PFSK-1 (cell line): Measurements from ENCODE around the gene GEMIN7.

ENCODE experiments used
- FOXP2 ChIP-seq: optimal IDR thresholded peaks from 2 replicates; pipeline ENCODE3; 2011; ENCODE audit warnings: borderline replicate concordance, control low read depth, inconsistent platforms; ENCODE audit not compliant: insufficient read depth; ENCODE audit errors: extremely low read length, extremely low read depth
- POLR2AphosphoS5 ChIP-seq: IDR thresholded peaks from 2 replicates; pipeline ENCODE4 v1.6.1; 2012; ENCODE audit warnings: low read depth, mild to moderate bottlenecking, control low read depth, low read length, moderate library complexity
- SIN3A ChIP-seq: IDR thresholded peaks from 2 replicates; pipeline ENCODE4 v1.6.1; 2012; ENCODE audit warnings: mild to moderate bottlenecking, low read length, moderate library complexity, borderline replicate concordance; ENCODE audit not compliant: insufficient read depth
- TAF1 ChIP-seq: IDR thresholded peaks from 2 replicates; pipeline ENCODE4 v1.6.1; 2012; ENCODE audit warnings: low read length, control low read depth, borderline replicate concordance; ENCODE audit not compliant: insufficient read depth
- TF ChIP-seq, protein P1 (sequence below), 2 experiments: IDR thresholded peaks; 2 replicates each; pipeline versions ENCODE4 v1.6.1 to v1.8.0; 2011 to 2012; ENCODE audit warnings: low read depth in 2 of 2, low read length in 2 of 2, control low read depth in 1 of 2, inconsistent platforms in 1 of 2, mild to moderate bottlenecking in 1 of 2, moderate library complexity in 1 of 2; ENCODE audit not compliant: insufficient read depth in 1 of 2

GEMIN7 gene

DNA sequence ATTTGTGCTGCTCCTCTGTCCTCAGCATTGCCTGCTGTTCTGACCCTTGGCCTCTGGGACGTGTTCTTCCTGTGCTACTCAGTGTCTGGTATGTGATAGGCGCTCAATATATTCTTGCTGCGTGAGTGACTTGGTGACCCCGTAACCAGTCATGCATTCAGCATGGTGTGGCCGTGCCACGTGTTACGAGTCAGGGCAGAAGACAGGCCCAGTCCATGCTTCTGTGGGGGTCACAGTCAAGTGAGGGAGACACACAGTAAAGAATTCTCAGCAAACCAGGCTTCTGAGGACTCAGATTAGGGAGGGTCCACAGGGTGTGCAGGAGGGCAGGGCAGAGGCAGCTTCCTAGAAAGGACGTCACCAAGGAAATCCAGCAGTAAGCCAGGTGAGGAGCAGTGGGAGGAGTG, 21.8 kb downstream of the GEMIN7 start:
- no peak for TF ChIP-seq TAF1

DNA sequence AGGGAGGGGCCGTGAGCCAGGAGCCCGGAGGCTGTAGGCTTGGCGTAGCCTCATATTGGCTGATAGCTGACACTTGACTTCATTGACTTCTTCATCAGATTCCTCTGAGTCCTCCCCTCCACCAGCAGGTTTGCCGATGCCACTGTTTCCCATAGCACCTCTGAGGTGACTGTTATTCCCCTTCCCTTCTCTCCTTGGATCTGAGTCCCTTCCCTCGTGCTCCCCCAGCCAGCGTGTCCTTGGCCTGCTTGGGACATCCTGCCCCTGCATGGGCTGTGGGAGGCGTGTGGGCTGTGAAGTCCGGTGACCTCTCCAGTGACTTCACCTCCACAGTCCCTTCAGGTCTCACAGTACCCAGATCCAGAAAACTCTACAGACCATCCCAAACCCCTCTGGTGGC, 22.7 kb downstream of the GEMIN7 start:
- no peak for TF ChIP-seq SIN3A

DNA sequence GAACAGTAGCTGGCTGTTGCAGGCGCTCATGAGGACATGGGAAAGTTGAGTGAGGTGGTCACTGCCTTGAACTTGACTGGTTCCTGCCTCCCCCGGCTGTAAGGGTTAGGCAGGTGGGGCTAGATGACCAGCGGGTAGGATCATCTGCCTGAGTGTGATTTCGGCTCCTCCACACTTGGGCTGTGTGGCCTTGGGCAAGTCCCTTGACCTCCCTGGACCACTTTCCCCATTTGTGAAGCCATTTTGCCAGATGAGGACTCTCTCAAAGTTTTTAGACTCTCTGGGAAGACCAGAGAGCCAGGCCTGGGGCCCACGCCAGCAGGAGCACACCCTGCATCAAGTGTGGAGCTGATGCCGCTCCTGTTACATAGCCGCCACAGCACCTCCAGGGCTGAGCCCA, 23.4 kb downstream of the GEMIN7 start:
- no peak for TF ChIP-seq FOXP2

DNA sequence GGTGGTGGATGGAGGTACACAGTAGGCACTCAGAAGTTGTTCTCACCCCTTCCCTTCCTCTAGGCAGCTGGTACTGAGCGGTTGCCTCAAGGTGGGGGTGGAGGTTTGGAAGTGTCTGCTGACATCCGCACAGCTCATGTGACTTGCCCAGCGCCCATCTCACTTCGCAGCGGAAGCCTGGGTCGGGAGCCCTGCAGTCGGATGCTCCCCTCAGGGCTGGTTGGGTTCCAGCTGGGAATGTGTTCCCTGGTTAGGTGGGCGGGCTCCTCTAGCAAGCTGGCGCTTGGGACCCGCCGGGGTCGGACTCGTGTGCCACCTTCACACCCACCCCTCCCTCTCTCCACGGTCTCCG, 24.1 kb downstream of the GEMIN7 start:
- TF ChIP-seq TAF1: no peak

DNA sequence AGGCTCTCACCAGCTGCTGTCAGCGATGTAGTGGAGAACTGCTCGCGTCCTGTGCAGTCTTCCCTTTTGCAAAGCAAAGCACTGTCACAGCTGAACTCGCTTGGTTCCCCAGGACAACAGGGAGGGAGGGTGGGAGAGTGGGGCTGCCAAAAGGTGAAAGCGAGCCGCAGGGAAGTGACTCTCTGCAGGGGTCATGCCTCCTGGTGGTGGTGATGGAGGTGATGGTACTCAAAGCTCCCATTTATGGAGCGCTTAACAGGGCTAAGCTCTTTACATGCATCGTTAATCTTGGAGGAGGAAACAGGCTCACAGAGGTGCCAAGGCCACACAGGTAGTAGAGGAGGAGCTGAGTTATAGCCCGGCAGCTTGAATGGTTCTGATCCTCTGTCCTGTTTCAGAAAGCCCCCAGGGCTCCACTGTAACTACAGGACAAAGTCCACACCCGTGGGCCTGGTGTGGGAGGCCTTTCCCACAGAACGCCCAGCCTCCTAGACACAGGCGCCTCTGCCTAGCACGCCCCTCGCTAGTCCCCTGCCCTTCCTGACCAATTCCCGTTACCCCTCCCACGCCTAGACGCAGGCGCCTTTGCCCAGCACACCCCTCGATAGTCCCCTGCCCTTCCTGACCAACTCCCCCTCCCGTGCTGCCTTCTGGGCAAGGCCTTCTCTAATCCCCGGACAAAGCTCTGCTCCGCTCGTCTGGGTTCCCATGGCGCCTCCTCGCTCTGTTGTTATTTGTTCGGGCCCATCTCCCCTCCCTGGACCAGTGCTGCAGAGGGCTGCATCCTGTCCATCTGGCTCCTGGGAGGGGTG, 24.7 kb downstream of the GEMIN7 start:
- TF ChIP-seq TAF1 (no peak), POLR2AphosphoS5 (no peak), FOXP2 (no peak), SIN3A (no peak)
- TF ChIP-seq, protein P1, sequence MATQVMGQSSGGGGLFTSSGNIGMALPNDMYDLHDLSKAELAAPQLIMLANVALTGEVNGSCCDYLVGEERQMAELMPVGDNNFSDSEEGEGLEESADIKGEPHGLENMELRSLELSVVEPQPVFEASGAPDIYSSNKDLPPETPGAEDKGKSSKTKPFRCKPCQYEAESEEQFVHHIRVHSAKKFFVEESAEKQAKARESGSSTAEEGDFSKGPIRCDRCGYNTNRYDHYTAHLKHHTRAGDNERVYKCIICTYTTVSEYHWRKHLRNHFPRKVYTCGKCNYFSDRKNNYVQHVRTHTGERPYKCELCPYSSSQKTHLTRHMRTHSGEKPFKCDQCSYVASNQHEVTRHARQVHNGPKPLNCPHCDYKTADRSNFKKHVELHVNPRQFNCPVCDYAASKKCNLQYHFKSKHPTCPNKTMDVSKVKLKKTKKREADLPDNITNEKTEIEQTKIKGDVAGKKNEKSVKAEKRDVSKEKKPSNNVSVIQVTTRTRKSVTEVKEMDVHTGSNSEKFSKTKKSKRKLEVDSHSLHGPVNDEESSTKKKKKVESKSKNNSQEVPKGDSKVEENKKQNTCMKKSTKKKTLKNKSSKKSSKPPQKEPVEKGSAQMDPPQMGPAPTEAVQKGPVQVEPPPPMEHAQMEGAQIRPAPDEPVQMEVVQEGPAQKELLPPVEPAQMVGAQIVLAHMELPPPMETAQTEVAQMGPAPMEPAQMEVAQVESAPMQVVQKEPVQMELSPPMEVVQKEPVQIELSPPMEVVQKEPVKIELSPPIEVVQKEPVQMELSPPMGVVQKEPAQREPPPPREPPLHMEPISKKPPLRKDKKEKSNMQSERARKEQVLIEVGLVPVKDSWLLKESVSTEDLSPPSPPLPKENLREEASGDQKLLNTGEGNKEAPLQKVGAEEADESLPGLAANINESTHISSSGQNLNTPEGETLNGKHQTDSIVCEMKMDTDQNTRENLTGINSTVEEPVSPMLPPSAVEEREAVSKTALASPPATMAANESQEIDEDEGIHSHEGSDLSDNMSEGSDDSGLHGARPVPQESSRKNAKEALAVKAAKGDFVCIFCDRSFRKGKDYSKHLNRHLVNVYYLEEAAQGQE (IDR thresholded peaks at IDR 0.05; ENCODE audit: insufficient read depth in 1 of 2, low read depth in 2 of 2, low read length in 2 of 2): no peak

DNA sequence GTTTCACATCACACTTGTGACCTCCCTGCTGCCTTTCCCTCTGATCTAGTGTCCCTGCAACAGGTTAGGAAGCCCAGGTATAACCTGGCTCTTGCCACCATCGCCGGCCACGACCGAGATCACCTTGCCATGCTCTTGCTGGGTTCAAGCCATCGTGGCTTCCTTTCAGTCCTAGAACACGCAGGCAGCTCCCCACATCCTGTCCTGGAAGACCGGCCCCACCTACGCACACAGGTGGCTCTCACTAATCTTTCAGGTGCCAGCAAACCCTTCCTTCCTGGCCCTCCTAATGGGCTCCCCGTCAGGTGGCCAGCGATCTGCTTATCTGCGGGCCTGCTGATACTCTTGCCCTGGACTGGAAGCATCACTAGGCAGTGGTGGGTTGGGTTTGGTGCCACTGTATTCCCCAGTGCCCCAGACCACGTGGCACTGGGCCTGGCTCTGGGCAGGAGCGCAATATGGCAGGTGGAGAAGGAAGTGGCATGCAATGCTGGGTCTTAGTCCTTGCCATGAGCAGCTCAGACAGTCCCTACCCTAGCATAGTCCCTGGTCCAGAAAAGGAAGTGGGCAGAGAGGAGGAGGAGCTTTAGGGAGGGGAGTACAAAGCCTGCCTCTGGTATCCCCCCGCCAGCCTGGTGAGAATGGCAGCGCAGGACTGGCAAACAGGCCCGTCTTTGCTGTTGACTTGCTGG, 25.7 kb downstream of the GEMIN7 start:
- TF ChIP-seq, protein P1 (IDR thresholded peaks at IDR 0.05; ENCODE audit: insufficient read depth in 1 of 2, low read depth in 2 of 2, low read length in 2 of 2): no peak
- TF ChIP-seq TAF1 (no peak), FOXP2 (no peak), POLR2AphosphoS5 (no peak), SIN3A (no peak)

DNA sequence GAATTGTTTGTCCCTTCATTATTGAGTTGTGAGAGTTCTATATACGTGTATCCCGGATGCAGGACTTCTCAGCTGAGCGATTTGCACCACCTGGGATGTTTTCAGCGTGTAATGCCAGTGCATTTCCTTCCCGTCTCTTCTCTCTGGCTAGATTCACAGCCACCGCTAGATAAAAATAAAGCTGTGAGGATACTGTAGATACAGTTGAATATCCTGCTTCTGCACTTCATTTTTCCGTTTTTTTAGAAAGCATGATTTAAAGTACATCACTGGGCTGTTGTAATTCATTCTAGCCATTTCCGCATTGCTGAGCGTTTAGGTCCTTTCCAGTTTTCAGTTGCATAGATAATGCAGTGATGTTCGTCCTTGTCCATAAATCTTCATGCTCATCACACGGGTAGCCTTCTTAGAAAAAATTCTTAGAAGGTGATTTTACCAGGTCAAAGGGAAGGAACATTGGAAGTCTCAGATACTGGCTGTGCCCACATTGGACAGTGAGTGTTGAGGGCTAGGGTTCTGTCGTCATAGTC, 28.6 kb downstream of the GEMIN7 start:
- TF ChIP-seq TAF1: no peak
- TF ChIP-seq FOXP2: no peak

DNA sequence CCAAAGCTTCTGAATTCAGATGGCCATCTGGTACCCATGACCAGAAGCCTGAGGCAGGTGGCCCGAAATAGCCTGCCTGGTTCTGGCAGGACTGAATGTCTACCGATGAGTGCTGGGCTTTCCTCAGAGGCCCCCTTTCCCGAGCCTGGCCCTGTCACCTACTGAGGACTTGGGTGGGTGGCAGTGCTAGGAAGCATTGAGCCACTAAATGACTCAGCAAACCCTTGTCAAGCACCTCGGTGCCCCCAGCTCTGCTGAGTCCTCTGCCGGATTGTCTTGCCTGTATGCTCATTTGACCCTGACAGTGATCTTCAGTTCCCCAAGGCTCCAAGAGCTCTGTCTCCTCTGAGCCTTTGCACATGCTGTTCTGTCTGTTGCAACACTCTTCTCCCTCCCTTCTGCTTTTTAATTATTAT, 31.8 kb downstream of the GEMIN7 start:
- TF ChIP-seq FOXP2: no peak
- TF ChIP-seq, protein P1 (IDR thresholded peaks at IDR 0.05; ENCODE audit: insufficient read depth in 1 of 2, low read depth in 2 of 2, low read length in 2 of 2): no peak
- no peak for TF ChIP-seq POLR2AphosphoS5
- no peak for TF ChIP-seq SIN3A
- TF ChIP-seq TAF1: no peak
